Lung (tissue), 12 donors: Measurements from ENCODE around the gene NBEAL2. TPM values are rescaled to one million over a fixed set of nuclear protein-coding genes. Genes with fewer than 3 reads are reported as not detected.

Experiments used
- ATAC-seq: fragments of 200-7000 bp; cut with Tn5 transposase; one replicate; pipeline ENCODE4 v1.9.1; 2020; ENCODE audit warnings: moderate number of reproducible peaks; ENCODE audit not compliant: insufficient read depth, low FRiP score
- DNase-seq, 3 donors: peaks; one replicate each; pipeline ENCODE4 v3.0.0-alpha.2; 2013 to 2017
- H3K27ac ChIP-seq, 2 donors: one replicate each; pipeline ENCODE4 v1.5.1; 2013; ENCODE audit warnings: mild to moderate bottlenecking in 2 of 2, moderate library complexity in 2 of 2, control low read depth in 1 of 2, inconsistent platforms in 1 of 2, low read depth in 1 of 2, low read length in 1 of 2
- H3K27me3 ChIP-seq, 3 donors: one replicate each; pipeline ENCODE4 v1.5.1; 2013; ENCODE audit warnings: low read length in 2 of 3; ENCODE audit not compliant: control insufficient read depth in 3 of 3, insufficient read depth in 3 of 3
- H3K36me3 ChIP-seq, 4 donors: one replicate each; pipeline ENCODE4 v1.5.1; 2013; ENCODE audit warnings: low read length in 4 of 4, mild to moderate bottlenecking in 1 of 4, moderate library complexity in 1 of 4; ENCODE audit not compliant: control insufficient read depth in 4 of 4, insufficient read depth in 4 of 4
- H3K4me1 ChIP-seq, 5 donors: one replicate each; pipeline ENCODE4 v1.5.1; 2013; ENCODE audit warnings: low read length in 5 of 5, mild to moderate bottlenecking in 2 of 5, moderate library complexity in 1 of 5; ENCODE audit not compliant: control insufficient read depth in 5 of 5, insufficient read depth in 5 of 5
- H3K4me3 ChIP-seq: one replicate; pipeline ENCODE4 v1.5.1; 2013; ENCODE audit warnings: mild to moderate bottlenecking, control low read depth, moderate library complexity
- H3K9ac ChIP-seq, 2 donors: one replicate each; pipeline ENCODE4 v1.5.1; 2013; ENCODE audit warnings: low read length in 2 of 2, control low read depth in 1 of 2; ENCODE audit not compliant: insufficient read depth in 1 of 2
- H3K9me3 ChIP-seq, 4 donors: one replicate each; pipeline ENCODE4 v1.5.1; 2013; ENCODE audit warnings: low read length in 3 of 4, mild to moderate bottlenecking in 1 of 4, moderate library complexity in 1 of 4; ENCODE audit not compliant: control insufficient read depth in 4 of 4, insufficient read depth in 3 of 4
- WGBS, 2 donors: extraction: QIAGEN DNeasy Blood & Tissue Kit; methylation state at CpG; one replicate each; pipeline ENCODE4 v1.1.7; 2013; 5-methylcytosine and 5-hydroxymethylcytosine counted together
- polyA plus RNA-seq, 2 donors: library from polyadenylated mRNA; stranded (reverse); fragments of 200-250 nt; gene quantifications; one replicate each; pipeline ENCODE4 v1.2.1, GENCODE V29; 2013
- total RNA-seq, 2 donors: library from RNA; depleted of rRNA in 1 of 2; stranded (reverse); fragments of >200 nt in 1 of 2; gene quantifications; one replicate each; pipeline ENCODE4 v1.2.1, GENCODE V29; 2014 to 2021
- TF ChIP-seq, protein P1 (sequence below): IDR thresholded peaks from 2 replicates; pipeline ENCODE4 v1.5.1; 2012; ENCODE audit warnings: mild to moderate bottlenecking; ENCODE audit errors: control extremely low read depth, extremely low read depth
- donor health status: control.
- donor health status: control.
- donor health status: Bipolar disorder and iron deficiency.
- donor health status: healthy.
- donor health status: DM: yes; HTN: yes; CAD: no.

The NBEAL2 gene
- total and polyA plus RNA-seq, 4 donors = 64.4 to 191 (median 136) TPM

GRCh38 chr3:47011371-47011770 is 31.9 kb downstream of the NBEAL2 start:
- H3K9ac ChIP-seq = no peak overlapping the region
- H3K27ac ChIP-seq = no peak overlapping the region
- DNase-seq (no peak), ATAC-seq (no peak)
- H3K9me3 ChIP-seq = peaks cover 0 to 2% (median 0%) of the 10 kb centered on the region in 4 donors
- WGBS, 2 donors = 87 to 93% methylated on average over 6 of the region's 6 CpGs
- H3K36me3 ChIP-seq = peaks cover under 1 to 19% (median 9%) of the 10 kb centered on the region in 4 donors
- no peaks in the 10 kb centered on the region for H3K27me3 ChIP-seq
- TF ChIP-seq, protein P1, sequence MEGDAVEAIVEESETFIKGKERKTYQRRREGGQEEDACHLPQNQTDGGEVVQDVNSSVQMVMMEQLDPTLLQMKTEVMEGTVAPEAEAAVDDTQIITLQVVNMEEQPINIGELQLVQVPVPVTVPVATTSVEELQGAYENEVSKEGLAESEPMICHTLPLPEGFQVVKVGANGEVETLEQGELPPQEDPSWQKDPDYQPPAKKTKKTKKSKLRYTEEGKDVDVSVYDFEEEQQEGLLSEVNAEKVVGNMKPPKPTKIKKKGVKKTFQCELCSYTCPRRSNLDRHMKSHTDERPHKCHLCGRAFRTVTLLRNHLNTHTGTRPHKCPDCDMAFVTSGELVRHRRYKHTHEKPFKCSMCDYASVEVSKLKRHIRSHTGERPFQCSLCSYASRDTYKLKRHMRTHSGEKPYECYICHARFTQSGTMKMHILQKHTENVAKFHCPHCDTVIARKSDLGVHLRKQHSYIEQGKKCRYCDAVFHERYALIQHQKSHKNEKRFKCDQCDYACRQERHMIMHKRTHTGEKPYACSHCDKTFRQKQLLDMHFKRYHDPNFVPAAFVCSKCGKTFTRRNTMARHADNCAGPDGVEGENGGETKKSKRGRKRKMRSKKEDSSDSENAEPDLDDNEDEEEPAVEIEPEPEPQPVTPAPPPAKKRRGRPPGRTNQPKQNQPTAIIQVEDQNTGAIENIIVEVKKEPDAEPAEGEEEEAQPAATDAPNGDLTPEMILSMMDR = no peak
- H3K4me1 ChIP-seq = peaks cover 0 to 8% (median 0%) of the 10 kb centered on the region in 5 donors
- H3K4me3 ChIP-seq = no peak overlapping the region

- ATAC-seq (no peak), DNase-seq (no peak)
- H3K27ac ChIP-seq = no peak overlapping the region
- no peaks in the 10 kb centered on the region for H3K27me3 ChIP-seq
- H3K9ac ChIP-seq = no peak overlapping the region
- H3K36me3 ChIP-seq = peaks cover 4 to 22% (median 15%) of the 10 kb centered on the region in 4 donors
- peaks cover 0 to 2% (median 0%) of the 10 kb centered on the region in 4 donors for H3K9me3 ChIP-seq
- TF ChIP-seq, protein P1 = no peak
- H3K4me1 ChIP-seq = peaks cover 0 to 14% (median 0%) of the 10 kb centered on the region in 5 donors
- 88 to 90% methylated on average over 10 of the region's 10 CpGs for WGBS, 2 donors
- H3K4me3 ChIP-seq = no peak overlapping the region
These were observed 33.1 kb downstream of the NBEAL2 start for GRCh38 chr3:47012342-47013230.

- H3K9me3 ChIP-seq = peaks cover 0 to under 1% (median 0%) of the 10 kb centered on the region in 4 donors
- no peak overlapping the region for H3K27ac ChIP-seq
- DNase-seq (no peak), ATAC-seq (no peak)
- H3K36me3 ChIP-seq = peaks cover 11 to 19% (median 17%) of the 10 kb centered on the region in 4 donors
- H3K9ac ChIP-seq = no peak overlapping the region
- H3K4me3 ChIP-seq = no peak overlapping the region
- WGBS, 2 donors = 81 to 89% methylated on average over 3 of the region's 3 CpGs
- no peaks in the 10 kb centered on the region for H3K27me3 ChIP-seq
- H3K4me1 ChIP-seq = peaks cover 0 to 14% (median 0%) of the 10 kb centered on the region in 5 donors
- TF ChIP-seq, protein P1 = no peak
These were observed 33.8 kb downstream of the NBEAL2 start for GRCh38 chr3:47013231-47013630.
